ENCODE measurements around the gene COL6A2.
"Not testable (repeated sequence)": the region's sequence is repeated elsewhere in the genome, so short reads cannot be mapped to it uniquely, and the experiment has no call there.

COL6A2 gene

DNA sequence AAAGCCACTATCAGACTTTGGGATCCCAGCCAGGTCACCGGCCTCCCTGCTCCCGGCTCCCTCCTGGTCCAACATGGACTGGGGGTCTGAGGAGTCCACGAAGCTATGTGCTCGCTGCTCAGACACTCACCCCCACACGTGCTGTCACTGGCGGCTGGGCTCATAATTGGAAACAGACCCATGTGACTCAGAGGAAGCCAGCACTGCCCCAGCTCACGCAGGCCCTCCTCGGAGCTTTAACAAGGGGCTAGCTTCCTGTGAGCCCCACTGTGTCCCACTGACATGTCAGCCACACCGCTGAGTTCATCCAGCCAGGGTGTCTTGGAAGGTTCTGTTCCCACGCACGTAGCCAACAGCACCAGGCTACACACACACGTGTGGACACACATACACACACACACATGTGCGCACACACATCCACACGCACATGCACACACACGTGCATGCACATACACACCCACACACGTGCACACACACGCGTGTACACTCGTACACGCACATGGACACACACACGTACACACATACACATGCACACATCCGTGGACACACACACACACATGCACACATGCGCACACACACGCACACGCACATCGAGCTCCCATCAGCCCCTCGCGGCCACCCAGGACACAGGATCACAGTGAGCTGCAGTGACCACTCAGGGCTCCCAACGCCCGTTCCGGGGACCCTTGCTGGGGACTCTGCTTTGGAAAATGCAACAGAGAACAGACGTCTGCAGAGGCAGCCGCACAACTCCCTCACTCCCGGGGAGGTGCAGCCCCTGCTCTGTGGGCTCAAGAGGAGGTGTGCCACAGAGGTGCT is 18.4 kb upstream of the COL6A2 start:
- DNase-seq (ENCODE audit: low spot score): no peak

DNA sequence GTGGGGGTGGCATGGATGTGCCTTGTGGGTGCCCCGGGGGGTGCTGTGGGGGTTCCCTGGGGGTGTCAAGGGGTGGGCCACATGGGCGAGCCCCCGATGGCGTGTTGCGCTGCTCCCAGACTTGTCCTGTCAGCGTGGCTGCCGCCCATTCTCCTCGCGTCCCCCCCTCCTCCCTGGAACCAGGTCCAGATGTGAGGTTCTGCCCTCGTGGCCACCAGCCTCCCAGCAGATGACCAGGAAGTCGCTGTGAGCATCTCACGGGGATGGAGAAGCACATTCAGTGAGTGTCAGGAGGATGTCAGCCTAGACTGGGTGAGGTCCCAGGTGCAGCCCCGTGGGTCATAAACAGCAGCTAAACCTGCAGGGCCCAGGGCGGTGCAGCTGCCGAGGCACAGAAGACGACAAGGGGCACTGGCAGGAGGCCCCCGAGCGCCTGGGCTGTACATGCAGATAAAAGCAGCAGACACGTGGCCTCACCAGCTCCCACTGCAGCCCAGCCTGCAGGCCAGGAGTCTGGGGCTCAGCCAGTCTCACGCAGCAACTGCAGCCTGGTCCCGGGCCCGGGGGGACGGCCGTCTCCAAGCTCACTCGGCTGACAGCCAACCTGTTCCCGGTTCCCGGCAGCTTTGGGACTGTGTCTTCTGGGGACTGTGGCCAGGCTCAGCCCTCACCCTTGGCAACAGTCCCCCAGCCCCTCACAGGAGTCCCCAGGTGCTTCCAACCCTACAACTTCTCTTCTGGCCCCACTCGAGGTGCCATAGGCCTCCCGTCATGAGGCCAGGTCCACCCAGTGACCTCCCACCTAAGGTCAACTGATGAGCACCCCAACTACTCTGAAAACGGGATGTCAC is 17.5 kb upstream of the COL6A2 start:
- DNase-seq (ENCODE audit: low spot score): no peak

DNA sequence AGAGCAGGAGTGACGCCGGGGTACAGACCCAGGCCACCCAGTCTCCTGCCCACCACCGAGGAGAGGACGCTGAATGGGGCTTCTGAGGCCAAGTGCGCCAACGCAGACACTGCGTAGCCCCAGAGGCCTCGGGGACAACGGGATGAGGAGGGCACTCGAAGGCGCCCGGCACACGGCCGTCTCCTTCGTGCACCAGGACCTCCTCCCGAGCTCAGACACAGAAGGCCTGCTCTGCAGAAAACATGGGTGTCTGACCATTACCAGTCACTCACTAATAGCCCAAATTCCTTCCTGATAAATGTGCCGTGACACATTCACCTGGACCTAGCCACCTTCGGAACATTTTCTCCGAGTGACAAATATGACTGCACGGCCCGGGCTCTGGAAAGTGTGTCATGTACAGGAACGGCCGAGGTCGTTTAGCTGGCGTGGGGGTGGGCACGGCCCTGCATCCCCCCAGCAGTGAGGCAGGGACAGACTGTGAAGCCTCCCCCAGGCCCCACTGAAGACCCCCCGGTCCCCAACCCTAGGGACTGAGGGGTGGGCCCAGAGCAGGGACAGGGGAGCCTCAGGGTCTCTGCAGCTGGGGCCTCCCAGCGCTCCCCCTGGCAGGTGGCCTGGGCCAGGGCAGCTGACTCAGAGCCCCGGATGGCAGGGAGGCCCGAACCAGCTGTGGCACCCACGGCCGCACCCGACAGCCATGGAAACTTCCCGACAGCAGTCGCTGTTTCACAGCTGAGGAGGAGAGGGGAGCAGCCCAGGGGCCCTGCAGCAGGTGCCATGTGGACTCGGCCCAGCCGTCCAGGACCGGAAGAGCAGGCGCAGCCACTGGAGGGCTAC is 16.7 kb upstream of the COL6A2 start:
- peak; percentile 55 for DNase-seq (ENCODE audit: low spot score)

DNA sequence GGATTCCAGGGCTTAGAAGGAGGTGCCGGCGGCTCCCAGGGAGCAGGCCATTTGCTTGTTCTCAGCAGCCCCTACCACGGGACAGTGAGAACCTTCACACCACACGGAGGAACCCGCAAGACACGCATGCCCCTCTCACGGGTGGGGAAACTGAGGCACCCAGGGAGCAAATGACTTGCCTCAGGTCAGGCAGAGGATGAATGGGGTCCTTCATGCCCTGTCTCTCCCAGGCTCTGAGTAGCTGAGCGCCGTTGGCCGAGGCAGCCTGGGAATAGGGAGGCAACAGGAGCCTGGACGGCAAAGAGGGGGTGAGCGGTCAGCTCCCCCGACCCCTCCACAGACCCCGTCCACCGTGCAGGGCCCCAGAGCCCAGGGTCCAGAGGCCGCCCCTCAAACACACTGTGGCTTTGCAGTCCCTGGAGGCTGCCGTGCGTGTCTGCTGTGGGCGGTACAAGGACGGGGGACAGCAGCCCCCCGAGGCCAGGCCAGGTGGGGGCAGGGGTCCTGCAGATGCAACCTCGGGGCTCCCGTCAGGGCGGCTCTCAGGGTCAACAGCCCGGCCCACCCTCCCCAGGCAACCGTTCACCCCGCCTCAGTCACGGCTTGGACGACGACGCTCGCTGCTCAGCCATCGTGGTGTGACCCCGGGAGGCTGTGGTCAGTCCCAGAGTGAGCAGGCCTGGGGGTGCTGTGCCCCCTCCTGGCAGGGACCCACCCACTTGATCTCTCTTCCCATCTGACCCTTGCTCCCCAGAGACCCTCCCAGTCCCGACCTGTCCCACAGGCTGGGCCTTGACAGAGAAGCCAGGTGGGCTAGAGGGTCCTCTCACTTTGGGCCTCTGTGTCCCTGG is 15.8 kb upstream of the COL6A2 start:
- DNase-seq (ENCODE audit: low spot score): no peak

DNA sequence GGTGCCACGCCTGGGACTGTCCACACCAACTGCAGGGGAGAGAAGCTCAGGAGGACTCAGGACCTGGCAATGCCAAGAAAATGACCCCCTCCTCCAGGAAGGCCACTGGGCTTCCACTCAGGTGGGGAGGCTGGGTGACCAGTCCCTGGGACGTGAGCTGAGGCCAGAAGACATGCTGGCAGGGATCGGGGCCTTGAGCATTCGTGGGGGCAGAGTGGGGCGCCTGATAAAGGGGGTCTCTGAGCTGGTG is 15.3 kb upstream of the COL6A2 start:
- no peak for DNase-seq (ENCODE audit: low spot score)

DNA sequence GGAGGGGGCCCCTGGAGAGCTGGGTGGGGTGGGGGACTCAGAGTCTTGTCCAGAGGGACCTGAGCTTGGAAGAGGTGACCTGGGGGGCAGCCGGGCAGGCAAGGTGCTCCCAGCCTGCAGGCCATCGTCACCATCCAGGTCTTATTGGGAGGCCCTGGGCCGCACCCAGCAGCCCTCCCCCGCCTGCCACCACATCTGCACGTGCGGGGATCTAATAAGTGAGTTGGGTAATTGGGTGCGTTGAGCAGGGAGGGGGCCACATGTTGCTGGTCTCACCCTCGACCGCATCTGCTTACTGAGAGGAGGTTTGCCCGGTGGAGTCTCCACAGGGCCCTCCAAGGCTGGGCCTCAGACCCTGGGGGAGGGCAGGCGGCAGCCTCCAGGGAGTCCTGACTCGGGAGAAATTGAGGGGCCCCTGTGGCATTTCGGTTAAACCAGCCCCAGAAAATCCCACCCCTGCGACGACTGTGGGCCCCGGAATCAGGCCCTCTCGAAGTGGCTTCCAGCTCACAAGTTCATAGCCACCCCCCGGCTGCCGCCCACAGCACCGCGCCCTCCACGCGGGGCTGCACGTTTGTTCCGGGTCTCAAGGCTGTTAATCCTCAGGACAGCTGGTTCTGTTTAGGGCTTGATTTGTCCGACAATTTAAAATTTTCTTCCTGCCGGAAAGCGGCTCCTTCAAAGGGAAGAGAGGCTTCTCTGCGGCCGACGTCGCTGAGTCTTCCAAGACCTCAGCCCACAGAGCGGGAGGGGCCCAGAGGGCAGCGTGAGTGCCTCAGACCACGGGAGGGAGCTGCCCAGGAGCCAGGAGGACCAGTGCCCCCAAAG is 14.7 kb upstream of the COL6A2 start:
- no peak for DNase-seq (ENCODE audit: low spot score)

DNA sequence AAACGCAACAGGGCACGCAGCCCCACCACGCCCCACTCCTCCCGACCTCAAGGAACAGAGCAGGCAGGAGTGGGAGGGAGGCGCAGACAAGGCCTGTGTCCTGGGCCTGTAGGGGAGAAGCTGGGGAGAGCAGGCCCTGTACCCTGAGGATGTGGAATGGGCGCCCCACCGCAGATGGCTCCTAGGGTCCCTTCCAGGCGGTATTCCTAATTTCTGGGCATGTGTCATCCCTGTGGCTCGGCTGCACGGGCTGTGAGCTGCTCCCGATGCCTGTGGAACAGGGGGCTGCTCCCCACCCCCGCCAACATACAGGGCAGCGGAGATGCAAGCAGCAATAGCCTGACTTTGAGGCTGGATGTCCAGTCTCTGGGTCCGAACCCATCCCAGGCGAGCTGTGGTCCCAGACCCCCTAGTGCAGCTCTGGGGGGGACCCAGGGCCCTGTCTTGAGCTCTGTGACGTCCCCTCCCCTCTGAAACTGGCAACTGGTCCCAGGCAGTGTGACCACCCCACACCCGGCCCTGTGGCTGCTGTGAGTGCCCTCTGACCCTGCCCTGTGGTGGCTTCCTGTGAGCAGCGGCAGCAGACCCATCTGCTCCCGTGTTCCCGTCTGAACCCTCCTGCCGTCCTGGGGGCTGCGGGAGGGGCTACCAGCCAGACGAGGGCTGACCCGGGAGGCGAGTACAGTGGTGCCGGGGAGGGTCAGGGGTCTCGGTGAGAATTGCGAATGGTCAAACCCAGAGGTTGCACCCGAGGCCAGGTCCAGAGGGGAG is 13.9 kb upstream of the COL6A2 start:
- no peak for DNase-seq (ENCODE audit: low spot score)

DNA sequence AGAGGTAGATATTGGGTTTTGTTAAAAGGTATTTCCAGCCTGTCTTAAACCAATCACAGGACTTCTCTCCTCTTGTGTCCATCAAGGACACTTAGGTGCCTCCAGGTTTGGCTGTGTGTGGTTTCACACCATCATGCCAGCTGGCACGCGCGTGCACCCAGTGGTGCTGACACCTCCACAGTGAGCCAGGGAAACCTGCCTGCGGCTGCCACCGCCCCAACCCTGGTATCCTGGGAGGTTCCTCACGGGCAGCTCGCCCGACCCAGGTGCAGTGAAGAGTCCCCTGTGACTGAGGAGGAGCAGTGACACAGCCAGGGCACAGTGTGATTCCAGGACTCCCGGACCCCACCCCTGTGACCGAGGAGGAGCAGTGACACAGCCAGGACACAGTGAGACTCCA is 13.2 kb upstream of the COL6A2 start:
- DNase-seq (ENCODE audit: low spot score): no peak

DNA sequence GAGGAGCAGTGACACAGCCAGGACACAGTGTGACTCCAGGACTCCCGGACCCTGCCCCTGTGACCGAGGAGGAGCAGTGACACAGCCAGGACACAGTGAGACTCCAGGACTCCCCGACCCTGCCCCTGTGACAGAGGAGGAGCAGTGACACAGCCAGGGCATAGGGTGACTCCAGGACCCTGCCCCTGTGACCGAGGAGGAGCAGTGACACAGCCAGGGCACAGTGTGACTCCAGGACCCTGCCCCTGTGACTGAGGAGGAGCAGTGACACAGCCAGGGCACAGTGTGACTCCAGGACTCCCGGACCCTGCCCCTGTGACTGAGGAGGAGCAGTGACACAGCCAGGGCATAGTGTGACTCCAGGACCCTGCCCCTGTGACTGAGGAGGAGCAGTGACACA is 12.7 kb upstream of the COL6A2 start:
- DNase-seq (ENCODE audit: low spot score): not testable (repeated sequence)

DNA sequence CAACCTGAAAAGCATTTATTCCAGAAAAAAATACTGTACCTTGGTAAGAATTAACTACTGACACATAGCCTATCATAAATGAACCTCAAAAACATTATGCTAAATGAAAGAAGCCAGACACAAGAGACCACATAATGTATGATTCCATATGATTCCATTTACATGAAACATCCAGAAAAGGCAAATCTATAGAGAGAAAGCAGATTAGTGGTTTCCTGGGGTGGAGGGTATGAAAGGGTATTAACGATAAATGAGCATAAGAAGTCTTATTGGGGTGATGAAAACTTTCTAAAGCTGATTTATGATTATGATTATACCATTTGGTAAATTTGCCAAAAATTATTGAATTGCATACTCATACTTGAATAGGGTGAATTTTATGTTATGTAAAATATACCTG is 10.3 kb upstream of the COL6A2 start:
- DNase-seq (ENCODE audit: low spot score): no peak

DNA sequence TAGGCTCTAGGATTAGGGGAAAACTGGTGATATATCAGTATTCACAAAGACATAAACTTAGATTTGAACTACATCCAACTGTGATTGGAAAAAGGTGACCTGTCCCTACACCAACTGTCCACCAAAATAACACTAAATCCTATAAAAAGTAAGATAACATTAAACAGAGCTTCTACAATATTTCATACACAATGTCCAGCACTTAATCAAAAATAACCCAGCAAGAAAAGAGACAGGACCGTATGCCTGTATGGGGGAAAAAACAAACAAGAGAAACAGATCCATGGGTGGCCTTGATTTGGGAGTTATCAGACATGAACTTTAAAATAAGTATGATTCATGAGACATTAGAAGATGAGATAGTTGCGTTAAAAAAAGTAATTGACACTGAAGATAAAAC is 9.7 kb upstream of the COL6A2 start:
- DNase-seq (ENCODE audit: low spot score): no peak

DNA sequence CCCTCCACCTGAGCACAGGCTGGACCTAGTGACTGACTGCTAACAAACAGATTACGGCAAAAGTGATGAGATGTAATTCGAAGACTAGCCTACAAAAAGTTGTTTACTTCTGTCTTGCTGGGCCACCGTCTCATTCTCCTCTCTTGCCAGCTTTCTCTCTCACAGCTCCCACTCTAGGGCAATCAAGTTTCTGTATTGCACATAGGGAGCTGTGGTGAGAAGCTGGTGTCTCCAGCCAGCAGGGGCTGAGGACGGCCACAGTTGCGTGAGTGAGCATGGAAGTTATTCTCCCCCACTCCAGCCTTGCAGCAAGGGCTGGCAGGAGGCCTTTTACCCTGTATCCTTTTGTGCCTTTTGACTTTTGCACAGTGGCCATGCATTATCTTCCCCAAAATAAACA is 8.6 kb upstream of the COL6A2 start:
- no peak for DNase-seq (ENCODE audit: low spot score)

DNA sequence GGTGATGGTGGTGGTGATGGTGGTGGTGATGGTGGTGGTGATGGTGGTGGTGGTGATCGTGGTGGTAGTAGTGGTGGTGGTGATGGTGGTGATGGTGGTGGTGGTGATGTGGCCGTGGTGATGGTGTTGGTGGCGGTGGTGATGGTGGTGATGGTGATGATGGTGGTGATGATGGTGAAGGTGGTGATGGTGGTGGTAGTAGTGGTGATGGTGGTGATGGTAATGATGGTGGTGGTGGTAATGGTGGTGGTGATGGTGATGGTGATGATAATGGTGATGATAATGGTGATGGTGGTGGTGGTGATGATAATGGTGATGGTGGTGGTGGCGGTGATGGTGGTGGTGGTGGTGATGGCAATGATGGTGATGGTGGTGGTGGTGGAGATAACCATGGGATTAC is 6.8 kb upstream of the COL6A2 start:
- DNase-seq (ENCODE audit: low spot score): no peak

DNA sequence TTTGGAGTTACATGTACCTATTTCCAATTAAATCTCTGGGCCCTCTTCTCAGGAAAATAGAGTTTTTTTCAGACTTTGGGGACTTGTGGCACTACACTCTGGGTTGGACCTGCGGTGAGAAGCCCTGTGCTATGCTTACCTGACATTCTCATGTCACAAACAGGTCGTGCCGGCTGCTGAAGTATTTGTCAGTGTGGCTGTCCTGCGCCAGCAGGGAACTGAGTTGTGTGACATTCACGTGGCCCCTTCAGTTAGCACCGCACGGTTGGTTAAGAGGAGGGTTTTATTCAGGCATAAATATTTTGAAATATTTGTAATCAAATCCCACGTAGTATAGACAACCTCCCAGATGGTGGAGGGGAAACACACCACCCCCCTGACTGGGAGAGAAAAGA is 6.3 kb upstream of the COL6A2 start:
- DNase-seq (ENCODE audit: low spot score): no peak

DNA sequence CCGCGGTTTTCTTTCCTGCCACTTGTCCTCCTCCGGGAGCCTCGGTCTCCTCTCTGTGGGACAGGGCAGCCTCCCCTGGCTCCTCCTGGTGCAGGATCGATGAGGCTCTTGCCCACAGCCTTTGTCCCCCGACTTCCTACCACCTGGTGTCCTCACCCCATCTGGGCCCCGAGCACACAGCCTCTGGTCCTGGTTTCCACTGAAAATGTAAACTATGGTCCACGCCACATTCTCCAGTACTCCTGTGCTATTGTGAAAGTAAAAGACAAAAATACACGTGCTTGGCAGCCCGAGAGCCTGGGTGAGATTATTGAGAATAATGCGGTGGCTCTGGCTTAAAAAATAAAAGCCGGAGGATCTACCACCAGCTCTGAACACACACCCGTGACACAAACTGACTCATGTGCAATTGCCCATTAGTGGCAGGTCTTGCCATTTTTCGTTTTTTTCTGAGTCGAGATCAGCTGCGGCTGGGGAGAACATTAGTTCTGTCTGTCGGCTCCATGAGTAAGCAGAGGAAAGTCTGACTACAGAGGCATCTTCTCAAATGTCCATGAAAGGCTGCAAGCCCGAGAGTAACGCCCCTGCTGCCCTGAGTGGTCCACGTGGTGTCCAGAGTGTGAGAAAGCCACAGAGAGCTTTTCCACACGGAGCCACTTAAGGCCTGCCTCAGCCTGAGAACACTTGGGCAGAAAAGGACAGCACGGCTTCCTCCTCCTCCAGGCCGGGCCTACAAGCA is 5.7 kb upstream of the COL6A2 start:
- DNase-seq (ENCODE audit: low spot score): no peak

DNA sequence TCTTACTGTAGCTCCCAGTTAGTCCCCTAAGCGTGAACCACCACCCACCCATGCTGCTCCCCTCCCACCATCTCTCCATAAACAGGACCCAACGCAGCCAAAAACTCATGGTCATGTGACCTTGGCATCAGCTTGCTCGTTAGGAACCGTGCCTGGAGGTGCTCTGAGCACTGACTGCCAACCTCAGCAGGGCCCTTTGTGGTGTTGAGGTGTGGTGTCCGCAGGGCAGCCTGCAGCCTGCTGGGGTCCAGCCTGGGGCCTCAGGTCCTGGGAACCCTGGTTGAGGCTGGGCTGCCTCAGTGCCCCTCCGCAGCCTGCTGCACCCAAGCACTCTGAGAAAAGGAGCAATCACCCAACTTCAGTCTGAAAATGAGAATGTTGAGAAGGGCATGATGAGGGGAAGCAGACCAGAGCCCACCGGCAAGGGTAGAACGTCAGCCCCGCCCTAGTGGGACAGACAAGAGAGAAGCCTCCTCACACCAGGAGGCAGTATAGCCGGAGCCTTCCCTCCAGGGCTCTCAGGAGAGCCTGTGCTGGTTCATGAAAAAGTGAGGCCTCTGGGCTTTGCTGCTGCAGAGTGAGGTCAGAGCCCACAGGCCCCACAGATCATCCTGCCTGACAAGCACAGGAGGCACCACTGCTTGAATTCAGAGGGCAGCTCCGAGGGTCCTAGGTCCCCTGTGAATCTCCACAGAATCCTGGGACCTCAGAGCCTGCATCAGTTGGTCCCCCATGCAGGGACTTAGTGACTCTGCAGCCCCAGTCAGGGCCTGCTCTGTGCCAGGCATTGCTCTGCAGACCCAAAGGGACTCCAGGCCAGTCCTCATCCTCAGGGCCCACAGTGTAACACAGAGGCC is 4.9 kb upstream of the COL6A2 start:
- DNase-seq (ENCODE audit: low spot score): no peak

DNA sequence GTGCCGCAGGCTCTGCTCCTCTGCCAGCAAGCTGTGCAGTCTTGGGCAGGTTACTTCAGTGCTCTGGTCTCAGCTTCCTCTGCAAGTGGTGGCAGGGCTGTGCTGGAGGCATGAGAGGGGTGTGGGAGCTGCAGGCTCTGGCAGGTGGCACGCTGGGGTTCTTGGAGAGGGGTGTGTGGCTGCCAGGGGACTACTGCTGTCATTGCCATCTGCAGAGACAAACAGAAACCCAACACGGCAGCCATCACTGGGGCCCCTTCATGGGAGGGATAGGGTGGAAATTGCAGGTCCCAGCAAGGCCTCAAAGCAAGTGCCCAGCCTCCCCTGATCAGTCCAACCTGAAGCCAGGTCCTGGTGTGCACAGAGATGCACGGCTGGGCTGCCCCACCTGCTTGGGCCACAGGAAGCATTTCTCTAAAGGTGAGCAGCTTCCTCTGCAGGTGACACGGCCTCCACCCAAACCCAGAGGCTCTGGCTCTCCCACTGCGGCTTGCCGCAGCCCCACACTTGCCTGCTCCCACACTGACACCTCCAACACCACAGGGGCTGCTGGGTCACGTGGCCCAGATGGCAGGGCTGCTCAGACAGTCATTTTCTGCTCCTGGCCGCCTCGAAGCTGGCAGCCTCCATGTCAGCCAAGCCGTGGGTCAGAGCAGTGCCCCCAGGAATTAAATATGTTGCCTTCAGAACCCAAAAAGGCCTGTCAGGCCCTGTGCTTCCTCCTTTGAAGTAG is 4.1 kb upstream of the COL6A2 start:
- no peak for DNase-seq (ENCODE audit: low spot score)

Measured in kidney tubule cell (primary cell).